GM12873 (cell line): ENCODE measurements around the gene RHOB.

Experiments used
- CTCF ChIP-seq: IDR thresholded peaks from 2 replicates; pipeline ENCODE4 v1.5.1; 2012; ENCODE audit warnings: low read depth, mild to moderate bottlenecking, moderate library complexity, low read length, control low read depth; ENCODE audit not compliant: insufficient read depth; ENCODE audit errors: missing control alignments

The RHOB gene

GRCh38 chr2:20448246-20448976, 1.5 kb downstream of the RHOB start:
- no peak for TF ChIP-seq CTCF

GRCh38 chr2:20448977-20449306, 2.1 kb downstream of the RHOB start:
- TF ChIP-seq CTCF: no peak

GRCh38 chr2:20449501-20450200, 2.8 kb downstream of the RHOB start:
- no peak for TF ChIP-seq CTCF

- TF ChIP-seq CTCF: no peak
Observed at GRCh38 chr2:20450201-20450999, 3.5 kb downstream of the RHOB start.

GRCh38 chr2:20451000-20451290, 4.1 kb downstream of the RHOB start:
- TF ChIP-seq CTCF: no peak

GRCh38 chr2:20451341-20451740, 4.5 kb downstream of the RHOB start:
- no peak for TF ChIP-seq CTCF

- no peak for TF ChIP-seq CTCF
Observed at GRCh38 chr2:20451761-20452499, 5.1 kb downstream of the RHOB start.
